HCT116 (cell line): ENCODE data around the gene FLVCR2. TPM values are rescaled to one million over a fixed set of nuclear protein-coding genes. Genes with fewer than 3 reads are reported as not detected.

Source experiments
- ATAC-seq: fragments of 200-7000 bp; cut with Tn5 transposase; 2 replicates; pipeline ENCODE4 v1.9.1; 2020; ENCODE audit warnings: mild to moderate bottlenecking, moderate library complexity
- BruUV-seq: library from RNA; stranded (reverse); fragments of 400-500 nt; replicated peaks from 2 replicates; lab custom pipeline; 2021; lab: Mats Ljungman, UMichigan
- CTCF ChIA-PET: fragments of 300-600 bp; sonication (Branson Sonifier 250); formaldehyde crosslinking; loops from one replicate; lab custom pipeline; 2021; ENCODE audit warnings: antibody characterized with exemption; lab: Charles Lee
- POLR2A ChIA-PET: fragments of 300-600, 350-600 bp; sonication (Branson Sonifier 250); formaldehyde crosslinking; loops from one replicate; lab custom pipeline; 2021; ENCODE audit warnings: antibody characterized with exemption; lab: Charles Lee
- RAD21 ChIA-PET, 2 experiments: fragments of 300-600 bp; sonication (Branson Sonifier 250); formaldehyde crosslinking; loops; one replicate each; lab custom pipeline; 2023; ENCODE audit warnings: low total read pairs in 2 of 2; ENCODE audit not compliant: uncharacterized antibody in 2 of 2, unreplicated experiment in 2 of 2, low non-redundant PET in 1 of 2; lab: Charles Lee
- DNase-seq: peaks from one replicate; pipeline ENCODE4 v3.0.0-alpha.2; 2010; ENCODE audit warnings: low read depth, low spot score
- H2AFZ ChIP-seq: fragments of 200-600 bp; shearing (Covaris generic), sonication (generic); 2 replicates; pipeline ENCODE4 v1.6.1; 2017; ENCODE audit warnings: low read depth, mixed run types, mixed read lengths, antibody characterized with exemption, low read length; ENCODE audit not compliant: poor library complexity, severe bottlenecking
- H3K27ac ChIP-seq: 2 replicates; pipeline ENCODE4 v1.5.1; 2012; ENCODE audit warnings: low read depth, low read length
- H3K27me3 ChIP-seq: fragments of 200-600 bp; sonication (generic); 2 replicates; pipeline ENCODE4 v1.6.1; 2016; ENCODE audit warnings: mixed run types, low read length, mixed read lengths; ENCODE audit not compliant: insufficient read depth
- H3K36me3 ChIP-seq, 2 experiments: fragments of 200-500 bp in 1 of 2; fragments of 200-600 bp in 1 of 2; sonication (Bioruptor generic) in 1 of 2; sonication (generic) in 1 of 2; 2 replicates each; pipeline versions ENCODE4 v1.5.1 to v1.6.1; 2014 to 2016; ENCODE audit warnings: low read length in 2 of 2, inconsistent platforms in 1 of 2, mixed read lengths in 1 of 2, mixed run types in 1 of 2; ENCODE audit not compliant: insufficient read depth in 2 of 2, control insufficient read depth in 1 of 2
- H3K4me1 ChIP-seq, 2 experiments: fragments of 200-600 bp in 1 of 2; sonication (generic) in 1 of 2; 2 replicates each; pipeline versions ENCODE4 v1.5.1 to v1.6.1; 2012 to 2017; ENCODE audit warnings: low read length in 2 of 2, inconsistent platforms in 1 of 2, mild to moderate bottlenecking in 1 of 2, mixed read lengths in 1 of 2, mixed run types in 1 of 2, moderate library complexity in 1 of 2; ENCODE audit not compliant: insufficient read depth in 2 of 2, control insufficient read depth in 1 of 2
- H3K4me2 ChIP-seq: fragments of 200-600 bp; sonication (generic); 2 replicates; pipeline ENCODE4 v1.6.1; 2017; ENCODE audit warnings: mixed run types, low read length, mixed read lengths
- H3K4me3 ChIP-seq, 2 experiments: fragments of 200-600 bp in 1 of 2; sonication (generic) in 1 of 2; replicated peaks in 1 of 2; 2 replicates each; pipeline ENCODE4 v1.5.1; 2011 to 2016; ENCODE audit warnings: low read length in 2 of 2, control low read depth in 1 of 2, low read depth in 1 of 2, mild to moderate bottlenecking in 1 of 2, mixed read lengths in 1 of 2, mixed run types in 1 of 2
- H3K79me2 ChIP-seq: fragments of 200-600 bp; sonication (generic); 2 replicates; pipeline ENCODE4 v1.6.1; 2017; ENCODE audit warnings: mild to moderate bottlenecking, mixed run types, low read length, moderate library complexity, mixed read lengths; ENCODE audit not compliant: insufficient read depth
- H3K9ac ChIP-seq: fragments of 200-600 bp; sonication (generic); 2 replicates; pipeline ENCODE4 v1.6.1; 2016; ENCODE audit warnings: low read length, mixed read lengths
- H3K9me2 ChIP-seq: fragments of 200-600 bp; sonication (generic), shearing (Covaris generic); 2 replicates; pipeline ENCODE4 v1.6.1; 2017; ENCODE audit warnings: mixed run types, mild to moderate bottlenecking, moderate library complexity; ENCODE audit not compliant: insufficient read depth
- H3K9me3 ChIP-seq, 2 experiments: fragments of 200-500 bp in 1 of 2; fragments of 200-600 bp in 1 of 2; sonication (Bioruptor generic) in 1 of 2; sonication (generic) in 1 of 2; 2 replicates each; pipeline ENCODE4 v1.6.1; 2014 to 2017; ENCODE audit warnings: low read length in 2 of 2, mixed read lengths in 2 of 2, inconsistent platforms in 1 of 2, low read depth in 1 of 2, mild to moderate bottlenecking in 1 of 2, mixed run types in 1 of 2, moderate library complexity in 1 of 2; ENCODE audit not compliant: control insufficient read depth in 1 of 2, insufficient read depth in 1 of 2
- H4K20me1 ChIP-seq: fragments of 200-600 bp; sonication (generic), shearing (Covaris generic); 2 replicates; pipeline ENCODE4 v1.6.1; 2017; ENCODE audit warnings: mixed run types, mild to moderate bottlenecking, moderate library complexity; ENCODE audit not compliant: insufficient read depth
- EZH2phosphoT487 ChIP-seq: fragments of 200-600 bp; IDR thresholded peaks from 2 replicates; pipeline ENCODE4 v1.6.1; 2018; ENCODE audit warnings: antibody characterized with exemption, borderline replicate concordance
- POLR2A ChIP-seq: IDR thresholded peaks from 2 replicates; pipeline ENCODE4 v1.7.0; 2011; ENCODE audit warnings: borderline replicate concordance; ENCODE audit not compliant: insufficient read depth, insufficient read length; ENCODE audit errors: extremely low read depth
- POLR2AphosphoS5 ChIP-seq: IDR thresholded peaks from 2 replicates; pipeline ENCODE4 v1.6.1; 2011; ENCODE audit warnings: mild to moderate bottlenecking, low read depth, low read length, moderate library complexity
- RAD21 ChIP-seq: IDR thresholded peaks from 2 replicates; pipeline ENCODE4 v1.6.1; 2012; ENCODE audit warnings: low read depth, mild to moderate bottlenecking
- YY1 ChIP-seq: IDR thresholded peaks from 2 replicates; pipeline ENCODE4 v1.6.1; 2011; ENCODE audit warnings: low read length, low read depth, moderate library complexity, mild to moderate bottlenecking; ENCODE audit not compliant: insufficient replicate concordance; ENCODE audit errors: extremely low read depth
- ZFX ChIP-seq: fragments of 450-650 bp; IDR thresholded peaks from 2 replicates; pipeline ENCODE4 v1.6.1; 2017
- intact Hi-C: fragments of 100-400 bp; cut with micrococcal nuclease; formaldehyde crosslinking; loops from 2 replicates; pipeline ENCODE4 v1.10.0; 2022
- total RNA-seq: library from RNA; stranded (reverse); gene quantifications from one replicate; pipeline ENCODE4 v1.2.1, GENCODE V29; 2021; ENCODE audit not compliant: unreplicated experiment
- TF ChIP-seq, protein P1 (sequence below), 3 experiments: fragments of 200-600 bp in 1 of 3; sonication (generic) in 1 of 3; IDR thresholded peaks in 2 of 3; conservative IDR thresholded peaks in 1 of 3; 2 replicates each; pipeline ENCODE4 v1.5.1; 2012 to 2017; ENCODE audit warnings: low read depth in 2 of 3, low read length in 2 of 3, antibody characterized with exemption in 1 of 3, borderline replicate concordance in 1 of 3, control low read depth in 1 of 3, mild to moderate bottlenecking in 1 of 3, mixed read lengths in 1 of 3, mixed run types in 1 of 3, moderate library complexity in 1 of 3; ENCODE audit not compliant: insufficient read depth in 1 of 3
- TF ChIP-seq, protein P2 (sequence below): IDR thresholded peaks from 2 replicates; pipeline ENCODE4 v1.6.1; 2012

The FLVCR2 gene
- total RNA-seq, 1 experiment from 2014 or later, result 0.84 TPM

DNA sequence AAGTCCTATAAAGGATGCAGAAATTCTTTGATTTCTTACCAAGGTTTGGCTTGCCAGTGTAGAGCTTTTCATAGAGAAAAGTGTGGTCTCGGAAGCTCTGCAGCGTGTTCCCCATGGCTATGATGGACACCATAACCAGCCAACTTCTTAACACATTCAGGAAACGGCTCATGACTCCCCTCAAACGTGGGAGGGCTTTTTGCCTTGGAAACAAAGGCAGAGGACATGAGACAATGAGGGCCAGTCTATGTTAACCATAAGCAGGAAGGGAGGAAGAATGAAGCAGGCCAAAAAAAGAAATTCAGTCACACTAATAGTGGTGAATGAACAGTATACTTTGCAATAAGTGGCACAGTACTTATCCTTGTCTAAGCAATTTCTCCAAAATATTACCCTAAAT lies 78.9 kb downstream of the FLVCR2 start:
- H3K4me2 ChIP-seq, result no peak overlapping the region
- ChIA-PET CTCF (interaction anchor here (1.5 to 2.0 kb wide), 2 partner anchors 11 to 325 kb away, joined by 5 to 6 read pairs; partner anchors contain the start of gene TGFB3), RAD21 (interaction anchor here (0.7 to 1.3 kb wide), 2 partner anchors 79 to 80 kb away, joined by 3 read pairs; no protein-coding TSS in a partner anchor), POLR2A (no interaction called here)
- H3K79me2 ChIP-seq, result peaks cover 21% of the 10 kb centered on the region
- BruUV-seq, result no TSS peak
- H4K20me1 ChIP-seq, result no peaks in the 10 kb centered on the region
- H3K36me3 ChIP-seq, result peaks cover 0 to 7% of the 10 kb centered on the region in 2 experiments; a peak in 1 of 4 replicates
- H3K9ac ChIP-seq, result no peak overlapping the region
- ATAC-seq, result no peak
- intact Hi-C loops, result no loop called here
- no peaks in the 10 kb centered on the region for H3K9me3 ChIP-seq
- H3K27ac ChIP-seq, result no peak overlapping the region
- H3K9me2 ChIP-seq, result no peaks in the 10 kb centered on the region
- TF ChIP-seq POLR2AphosphoS5 (no peak), YY1 (no peak), ZFX (no peak), POLR2A (no peak), RAD21 (no peak), EZH2phosphoT487 (no peak)
- TF ChIP-seq, protein P1, sequence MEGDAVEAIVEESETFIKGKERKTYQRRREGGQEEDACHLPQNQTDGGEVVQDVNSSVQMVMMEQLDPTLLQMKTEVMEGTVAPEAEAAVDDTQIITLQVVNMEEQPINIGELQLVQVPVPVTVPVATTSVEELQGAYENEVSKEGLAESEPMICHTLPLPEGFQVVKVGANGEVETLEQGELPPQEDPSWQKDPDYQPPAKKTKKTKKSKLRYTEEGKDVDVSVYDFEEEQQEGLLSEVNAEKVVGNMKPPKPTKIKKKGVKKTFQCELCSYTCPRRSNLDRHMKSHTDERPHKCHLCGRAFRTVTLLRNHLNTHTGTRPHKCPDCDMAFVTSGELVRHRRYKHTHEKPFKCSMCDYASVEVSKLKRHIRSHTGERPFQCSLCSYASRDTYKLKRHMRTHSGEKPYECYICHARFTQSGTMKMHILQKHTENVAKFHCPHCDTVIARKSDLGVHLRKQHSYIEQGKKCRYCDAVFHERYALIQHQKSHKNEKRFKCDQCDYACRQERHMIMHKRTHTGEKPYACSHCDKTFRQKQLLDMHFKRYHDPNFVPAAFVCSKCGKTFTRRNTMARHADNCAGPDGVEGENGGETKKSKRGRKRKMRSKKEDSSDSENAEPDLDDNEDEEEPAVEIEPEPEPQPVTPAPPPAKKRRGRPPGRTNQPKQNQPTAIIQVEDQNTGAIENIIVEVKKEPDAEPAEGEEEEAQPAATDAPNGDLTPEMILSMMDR (IDR thresholded peaks at IDR 0.05 in 2 of 3, conservative IDR thresholded peaks at IDR 0.05 in 1 of 3; ENCODE audit: borderline replicate concordance in 1 of 3, insufficient read depth in 1 of 3, low read depth in 2 of 3, low read length in 2 of 3), result no peak
- TF ChIP-seq, protein P2, sequence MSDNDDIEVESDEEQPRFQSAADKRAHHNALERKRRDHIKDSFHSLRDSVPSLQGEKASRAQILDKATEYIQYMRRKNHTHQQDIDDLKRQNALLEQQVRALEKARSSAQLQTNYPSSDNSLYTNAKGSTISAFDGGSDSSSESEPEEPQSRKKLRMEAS, result no peak
- no peak for DNase-seq
- no peak overlapping the region for H3K4me3 ChIP-seq
- H2AFZ ChIP-seq, result no peak overlapping the region
- no peaks in the 10 kb centered on the region for H3K27me3 ChIP-seq
- peaks cover 3 to 10% of the 10 kb centered on the region in 2 experiments; a peak in 2 of 4 replicates for H3K4me1 ChIP-seq
